Loucy (cell line): ENCODE measurements around the gene BCDIN3D.

ENCODE experiments used
- EZH2phosphoT487 ChIP-seq: fragments of 200-600 bp; IDR thresholded peaks from 2 replicates; pipeline ENCODE4 v1.6.1; 2018; ENCODE audit warnings: antibody characterized with exemption, mild to moderate bottlenecking, moderate library complexity, borderline replicate concordance
- TF ChIP-seq, protein P1 (sequence below): fragments of 200-600 bp; sonication (generic); conservative IDR thresholded peaks from 2 replicates; pipeline ENCODE4 v1.5.1; 2014; ENCODE audit warnings: mild to moderate bottlenecking, antibody characterized with exemption, low read length

DNA sequence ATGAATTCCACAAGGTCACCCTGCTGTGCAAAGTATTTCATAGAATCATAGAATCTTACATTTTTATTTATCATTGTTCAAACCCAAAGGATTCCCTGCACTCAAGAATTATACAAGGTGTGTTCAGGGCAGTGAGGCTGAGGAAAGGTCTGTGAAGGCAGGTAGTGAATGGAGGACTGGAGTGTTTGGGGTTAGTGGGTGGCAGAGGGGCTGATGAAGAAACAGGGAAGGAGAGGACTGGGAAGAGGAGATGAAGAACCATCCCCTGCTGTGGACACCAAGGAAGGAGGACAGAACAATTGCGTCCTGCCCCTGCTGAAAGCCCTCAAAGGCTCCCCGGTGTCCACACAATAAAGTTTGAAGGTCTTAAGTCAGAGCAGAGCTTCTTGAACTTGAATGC, 10.8 kb upstream of the BCDIN3D start:
- TF ChIP-seq, protein P1, sequence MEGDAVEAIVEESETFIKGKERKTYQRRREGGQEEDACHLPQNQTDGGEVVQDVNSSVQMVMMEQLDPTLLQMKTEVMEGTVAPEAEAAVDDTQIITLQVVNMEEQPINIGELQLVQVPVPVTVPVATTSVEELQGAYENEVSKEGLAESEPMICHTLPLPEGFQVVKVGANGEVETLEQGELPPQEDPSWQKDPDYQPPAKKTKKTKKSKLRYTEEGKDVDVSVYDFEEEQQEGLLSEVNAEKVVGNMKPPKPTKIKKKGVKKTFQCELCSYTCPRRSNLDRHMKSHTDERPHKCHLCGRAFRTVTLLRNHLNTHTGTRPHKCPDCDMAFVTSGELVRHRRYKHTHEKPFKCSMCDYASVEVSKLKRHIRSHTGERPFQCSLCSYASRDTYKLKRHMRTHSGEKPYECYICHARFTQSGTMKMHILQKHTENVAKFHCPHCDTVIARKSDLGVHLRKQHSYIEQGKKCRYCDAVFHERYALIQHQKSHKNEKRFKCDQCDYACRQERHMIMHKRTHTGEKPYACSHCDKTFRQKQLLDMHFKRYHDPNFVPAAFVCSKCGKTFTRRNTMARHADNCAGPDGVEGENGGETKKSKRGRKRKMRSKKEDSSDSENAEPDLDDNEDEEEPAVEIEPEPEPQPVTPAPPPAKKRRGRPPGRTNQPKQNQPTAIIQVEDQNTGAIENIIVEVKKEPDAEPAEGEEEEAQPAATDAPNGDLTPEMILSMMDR, result no peak
- no peak for TF ChIP-seq EZH2phosphoT487
